CD4-positive, alpha-beta T cell treated with Interleukin-15 for 4 hours (primary cell): ENCODE measurements around the gene NUMA1.

ENCODE experiments used
- DNase-seq: peaks from one replicate; pipeline ENCODE4 v3.0.0-alpha.2; 2020; ENCODE audit warnings: low spot score

NUMA1 gene

DNA sequence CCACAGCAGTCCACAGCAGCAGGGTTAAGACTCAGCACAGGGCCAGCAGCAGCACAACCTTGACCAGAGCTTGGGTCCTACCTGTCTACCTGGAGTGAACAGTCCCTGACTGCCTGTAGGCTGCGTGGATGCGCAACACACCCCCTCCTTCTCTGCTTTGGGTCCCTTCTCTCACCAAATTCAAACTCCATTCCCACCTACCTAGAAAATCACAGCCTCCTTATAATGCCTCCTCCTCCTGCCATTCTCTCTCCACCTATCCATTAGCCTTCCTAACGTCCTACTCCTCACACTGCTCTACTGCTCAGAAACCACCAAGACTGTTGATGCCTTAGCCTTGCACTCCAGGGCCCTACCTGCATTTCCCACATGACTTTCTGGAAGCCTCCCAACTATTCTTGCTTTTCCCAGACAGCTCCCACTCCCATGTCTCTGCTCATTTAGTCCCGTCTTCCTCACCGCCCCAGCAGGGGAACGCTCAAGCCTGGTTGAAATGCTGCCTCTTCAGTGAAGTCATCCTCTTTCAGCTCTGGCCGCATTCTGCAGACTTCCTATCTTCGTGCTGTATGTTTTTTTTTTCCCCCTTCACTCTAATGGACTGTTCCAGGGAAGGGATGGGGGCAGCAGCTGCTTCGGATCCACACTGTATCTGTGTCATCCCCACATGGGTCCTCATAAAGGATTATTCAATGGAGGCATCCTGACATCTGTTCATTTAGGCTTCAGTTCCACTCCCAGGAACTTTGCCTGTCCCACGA lies 78.3 kb downstream of the NUMA1 start:
- no peak for DNase-seq

DNA sequence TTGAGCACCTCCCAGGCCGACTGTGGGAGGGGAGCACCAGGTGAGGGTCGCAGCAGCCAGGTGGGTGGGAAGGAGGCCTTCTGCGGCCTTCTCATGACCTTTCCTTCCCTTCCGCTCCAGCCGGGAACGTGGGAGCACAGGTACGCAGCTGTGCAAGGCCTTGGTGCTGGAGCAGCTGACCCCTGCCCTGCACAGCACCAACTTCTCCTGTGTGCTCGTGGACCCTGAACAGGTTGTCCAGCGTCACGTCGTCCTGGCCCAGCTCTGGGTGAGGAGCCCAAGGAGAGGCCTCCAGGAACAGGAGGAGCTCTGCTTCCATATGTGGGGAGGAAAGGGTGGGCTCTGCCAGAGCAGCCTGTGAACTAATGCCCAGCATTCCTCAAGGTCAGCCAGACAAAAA lies 79.1 kb downstream of the NUMA1 start:
- DNase-seq = no peak

DNA sequence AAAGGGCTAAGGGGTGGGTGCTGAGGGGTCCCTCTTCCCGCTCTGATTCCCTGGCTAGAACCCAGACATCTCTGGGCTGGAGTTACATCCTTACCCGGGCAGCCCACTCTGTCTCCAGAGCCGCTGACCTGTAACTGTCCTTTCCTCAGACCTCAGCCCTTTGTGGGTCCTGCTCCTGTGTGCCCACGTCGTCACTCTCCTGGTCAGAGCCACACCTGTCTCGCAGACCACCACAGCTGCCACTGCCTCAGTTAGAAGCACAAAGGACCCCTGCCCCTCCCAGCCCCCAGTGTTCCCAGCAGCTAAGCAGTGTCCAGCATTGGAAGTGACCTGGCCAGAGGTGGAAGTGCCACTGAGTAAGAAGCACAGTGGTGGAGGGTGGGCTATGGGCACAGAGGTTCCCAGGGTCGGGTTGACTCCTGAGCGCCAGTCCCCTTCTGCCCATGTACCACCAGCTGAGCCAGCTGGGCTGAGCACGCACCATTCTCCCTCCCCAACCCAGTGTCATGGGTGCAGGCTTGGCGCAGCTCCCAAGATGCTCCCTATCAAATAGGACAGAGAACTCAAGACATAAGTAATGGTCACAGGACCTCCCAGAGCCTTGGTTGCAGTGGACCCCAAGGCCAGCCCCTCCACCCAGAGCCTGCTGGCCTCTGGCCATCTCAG lies 80.0 kb downstream of the NUMA1 start:
- no peak for DNase-seq

DNA sequence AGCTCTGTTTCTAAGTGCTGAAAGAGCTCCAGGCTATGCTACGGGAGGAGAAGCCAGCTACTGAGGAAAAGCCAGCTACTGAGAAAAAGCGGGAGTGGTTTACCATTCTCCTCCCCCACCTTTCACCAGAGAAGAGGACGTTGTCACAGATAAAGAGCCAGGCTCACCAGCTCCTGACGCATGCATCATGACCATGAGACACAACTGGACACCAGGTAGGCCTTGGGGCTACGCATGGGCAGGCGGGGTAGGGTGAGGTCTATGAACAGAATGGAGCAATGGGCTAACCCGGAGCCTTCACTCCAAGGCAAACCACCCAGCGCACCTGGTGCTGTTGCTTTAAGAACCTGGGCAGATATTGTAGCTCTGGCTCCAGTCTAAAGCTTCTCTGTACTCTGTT lies 80.5 kb downstream of the NUMA1 start:
- no peak for DNase-seq

DNA sequence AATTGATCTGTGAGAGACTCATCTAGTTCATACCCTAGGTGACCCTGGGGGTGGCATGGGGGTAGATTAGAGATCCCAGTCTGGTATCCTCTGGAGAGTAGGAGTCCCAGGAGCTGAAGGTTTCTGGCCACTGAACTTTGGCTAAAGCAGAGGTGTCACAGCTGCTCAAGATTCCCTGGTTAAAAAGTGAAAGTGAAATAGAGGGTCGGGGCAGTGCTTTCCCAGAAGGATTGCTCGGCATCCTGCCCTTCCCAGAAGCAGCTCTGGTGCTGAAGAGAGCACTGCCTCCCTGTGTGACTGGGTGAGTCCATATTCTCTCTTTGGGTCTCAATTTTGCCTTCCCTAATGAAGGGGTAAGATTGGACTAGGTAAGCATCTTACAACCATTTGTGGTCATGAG lies 81.0 kb downstream of the NUMA1 start:
- no peak for DNase-seq

DNA sequence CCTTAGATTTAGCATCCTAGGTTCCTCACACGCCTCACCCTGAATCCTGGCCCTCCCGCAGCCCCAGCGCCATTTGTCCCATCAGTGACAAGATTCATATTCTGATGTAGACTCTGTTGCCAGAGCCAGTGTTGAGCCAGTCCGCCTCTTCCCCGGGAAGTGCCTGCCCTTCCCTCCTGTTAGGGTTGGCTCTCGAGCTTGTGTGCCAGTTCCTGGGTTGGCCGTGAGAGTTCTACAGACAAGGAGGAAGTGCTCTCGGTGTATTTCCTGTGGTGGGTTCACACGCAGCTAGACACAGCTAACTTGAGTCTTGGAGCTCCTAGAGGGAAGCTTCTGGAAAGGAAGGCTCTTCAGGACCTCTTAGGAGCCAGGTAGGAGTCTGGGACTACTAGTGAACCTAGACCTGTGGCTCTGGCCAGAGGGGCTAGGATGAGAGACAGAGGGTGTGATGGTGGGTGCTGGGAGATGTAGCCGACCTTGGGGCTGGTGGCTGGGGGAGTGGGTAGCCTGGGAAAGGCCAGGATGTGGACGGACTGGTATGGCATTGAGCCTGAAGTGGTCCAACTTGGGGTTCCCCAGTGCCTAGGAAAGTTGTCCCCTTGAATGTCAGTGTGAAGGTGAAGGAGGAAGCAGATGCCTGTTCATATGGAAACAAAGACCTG lies 81.6 kb downstream of the NUMA1 start, which contains the start of gene IL18BP:
TSS of gene IL18BP (plus strand) at position 261 of the 662 bp plus-strand sequence. CDS start 1,076 bp downstream, outside the sequence.
- peak; percentile 50 for DNase-seq

DNA sequence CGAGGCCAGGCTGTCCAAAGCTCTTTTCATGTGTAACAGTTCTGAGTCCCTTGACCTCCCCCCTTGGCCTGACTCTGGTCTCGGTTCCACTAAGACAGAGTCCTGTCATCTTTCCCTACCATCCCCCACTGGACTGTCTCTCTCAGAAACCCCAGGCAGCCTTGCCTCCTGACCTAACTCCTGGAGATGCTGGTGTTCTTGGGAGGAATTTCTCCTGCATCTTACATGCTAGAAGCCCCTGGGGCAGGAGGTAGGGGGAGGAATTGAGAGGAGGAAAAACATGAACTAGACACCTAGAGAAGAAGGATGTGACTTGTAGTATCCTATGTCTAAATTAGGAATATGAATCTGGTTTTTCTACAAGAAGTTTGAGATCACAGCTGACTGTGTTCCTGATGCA lies 82.3 kb downstream of the NUMA1 start:
- no peak for DNase-seq

DNA sequence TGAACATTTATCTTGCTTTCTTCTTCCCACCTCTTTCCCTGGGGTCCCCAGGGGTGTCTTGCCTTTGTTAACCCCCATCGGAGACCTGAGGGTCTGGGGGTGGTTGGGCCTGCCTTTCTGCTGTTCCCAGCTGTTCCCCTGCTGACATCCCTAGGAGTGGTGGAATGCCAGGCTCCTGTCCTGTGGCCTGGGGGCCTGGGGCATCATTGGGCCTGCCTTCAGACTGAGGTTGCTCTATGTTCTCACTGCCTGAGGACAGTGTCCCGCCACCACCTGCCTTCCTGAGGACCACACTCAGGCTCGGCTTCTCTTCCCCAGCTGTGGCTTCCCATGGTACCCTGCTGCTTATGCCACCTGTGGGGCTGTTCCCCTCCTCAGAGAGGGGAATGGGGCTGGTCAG lies 82.7 kb downstream of the NUMA1 start:
- DNase-seq = no peak

DNA sequence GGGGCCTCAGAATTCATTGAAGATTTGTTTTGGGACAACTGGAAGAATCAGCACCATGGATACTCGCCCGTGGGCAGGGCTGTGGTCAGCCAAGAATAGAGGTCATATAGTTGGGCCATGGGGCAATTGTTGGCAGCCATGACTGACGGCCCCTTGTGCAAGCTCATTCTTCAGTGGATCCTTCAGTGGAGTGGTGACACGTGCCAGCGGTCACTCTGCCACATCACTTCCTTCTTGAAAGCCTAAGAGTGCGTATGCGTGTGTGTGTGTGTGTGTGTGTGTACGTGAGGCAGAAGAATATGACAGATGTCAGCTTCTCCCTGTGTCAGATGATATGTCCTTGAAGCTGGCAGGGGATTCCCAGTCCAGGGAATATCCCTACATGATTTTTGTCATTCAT lies 83.4 kb downstream of the NUMA1 start:
- no peak for DNase-seq

DNA sequence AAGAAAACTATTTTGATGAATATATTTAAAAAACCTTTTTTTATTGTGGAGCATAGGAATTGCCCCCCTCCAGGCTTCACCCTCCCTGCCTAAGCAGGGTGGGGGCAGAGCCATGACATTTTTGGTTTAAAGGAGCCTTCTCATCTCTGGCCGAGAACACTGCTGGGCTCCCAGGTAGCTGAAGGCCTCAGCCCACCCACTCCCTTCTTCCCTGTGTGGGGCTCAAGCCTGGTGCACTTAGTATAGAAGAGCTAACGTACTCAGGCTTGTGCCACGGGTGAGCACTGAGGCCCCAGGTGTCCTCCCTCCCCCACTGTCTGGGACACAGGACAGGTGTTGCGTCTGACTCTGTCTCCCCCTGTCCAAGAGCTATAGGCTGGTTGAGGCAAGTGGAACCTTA lies 83.8 kb downstream of the NUMA1 start:
- no peak for DNase-seq

DNA sequence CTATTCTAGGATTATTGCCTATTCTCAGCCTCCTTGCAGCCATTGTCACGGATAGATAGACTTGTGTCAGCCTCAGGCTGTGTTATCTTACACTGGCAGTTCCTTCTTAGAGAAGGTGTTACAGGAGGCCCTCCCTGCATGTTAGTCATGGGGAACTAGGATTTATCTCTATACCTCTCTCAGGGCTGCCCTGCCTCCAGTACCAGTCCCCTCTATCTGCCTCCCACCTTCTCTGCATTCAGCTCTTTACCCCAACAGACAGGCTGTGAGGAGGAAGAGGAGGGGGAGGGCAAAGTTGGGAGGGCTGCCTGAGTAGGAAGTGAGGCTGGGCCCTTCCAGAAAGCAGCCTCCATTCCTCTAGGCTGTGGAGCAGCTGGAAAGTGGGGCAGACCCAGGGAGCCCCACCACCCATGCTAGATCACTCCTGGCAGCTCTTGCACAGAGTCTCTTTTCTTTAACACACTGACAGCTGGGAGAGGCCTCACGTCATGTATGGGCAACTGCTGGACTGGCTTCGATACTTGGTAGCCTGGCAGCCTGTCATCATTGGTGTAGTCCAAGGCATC lies 84.5 kb downstream of the NUMA1 start:
- no peak for DNase-seq

DNA sequence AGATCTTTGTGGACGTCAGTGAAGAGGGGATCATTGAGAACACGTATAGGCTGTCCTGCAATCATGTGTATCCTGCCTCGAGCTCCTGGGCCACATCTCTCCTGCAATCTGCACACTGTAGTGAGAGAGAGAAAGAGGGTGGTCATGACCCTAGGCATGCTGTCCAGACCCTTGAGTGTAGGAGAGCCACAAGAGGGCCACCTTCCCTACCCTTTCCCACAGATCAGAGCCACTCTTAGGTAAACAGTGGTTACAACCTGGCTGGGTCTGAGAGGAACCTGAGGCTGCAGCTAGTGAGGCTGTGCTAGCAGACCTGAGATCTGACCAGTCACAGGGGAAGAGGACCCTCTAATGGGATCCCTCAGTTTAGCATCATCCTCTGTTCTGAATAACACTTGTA lies 85.6 kb downstream of the NUMA1 start:
- no peak for DNase-seq

DNA sequence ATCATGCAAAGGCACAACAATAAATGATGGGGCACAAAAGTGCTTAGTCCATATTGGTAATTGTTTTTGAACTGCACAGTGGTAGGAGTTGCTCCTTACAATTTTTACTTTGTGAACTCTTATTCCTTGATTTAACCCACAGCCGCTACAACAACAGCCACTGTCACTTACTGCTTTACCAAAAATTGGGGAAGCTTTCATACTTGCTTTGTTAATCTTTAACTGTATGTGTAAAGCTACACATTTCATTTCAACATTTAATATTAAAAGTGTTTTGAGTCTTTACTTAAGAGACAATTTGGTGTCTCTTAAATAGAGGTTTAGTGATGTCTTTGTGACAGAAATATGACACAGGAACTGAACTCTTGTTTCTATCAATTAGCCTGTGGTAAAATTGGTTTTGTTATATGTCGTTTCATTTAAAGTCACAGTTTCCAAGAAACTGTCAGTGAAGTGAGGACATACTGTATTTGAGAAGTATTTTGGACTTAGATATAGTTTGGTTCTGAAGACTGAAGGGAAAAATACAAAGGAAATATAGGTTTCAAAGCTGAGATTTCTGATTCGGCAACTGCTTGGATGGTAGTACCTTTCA lies 88.1 kb downstream of the NUMA1 start:
- DNase-seq = no peak

DNA sequence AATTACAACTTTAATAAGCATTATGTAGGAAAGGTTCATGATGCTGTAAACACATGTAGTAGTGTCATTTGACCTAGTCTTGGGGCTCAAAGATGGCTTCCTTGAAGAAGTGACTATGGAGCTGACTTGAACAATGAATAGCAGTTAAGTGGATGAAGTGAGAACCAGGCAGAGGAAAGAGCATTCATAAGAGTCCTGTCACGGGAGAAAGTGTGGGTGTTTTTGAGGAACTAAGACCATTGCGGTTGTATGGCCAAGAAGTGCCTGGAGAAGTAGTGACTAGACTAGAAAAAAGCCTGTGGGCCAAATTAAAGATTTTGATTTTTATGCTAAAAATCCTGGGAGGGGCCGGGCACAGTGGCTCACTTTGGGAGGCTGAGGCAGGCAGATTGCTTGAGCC lies 88.8 kb downstream of the NUMA1 start:
- DNase-seq = no peak

DNA sequence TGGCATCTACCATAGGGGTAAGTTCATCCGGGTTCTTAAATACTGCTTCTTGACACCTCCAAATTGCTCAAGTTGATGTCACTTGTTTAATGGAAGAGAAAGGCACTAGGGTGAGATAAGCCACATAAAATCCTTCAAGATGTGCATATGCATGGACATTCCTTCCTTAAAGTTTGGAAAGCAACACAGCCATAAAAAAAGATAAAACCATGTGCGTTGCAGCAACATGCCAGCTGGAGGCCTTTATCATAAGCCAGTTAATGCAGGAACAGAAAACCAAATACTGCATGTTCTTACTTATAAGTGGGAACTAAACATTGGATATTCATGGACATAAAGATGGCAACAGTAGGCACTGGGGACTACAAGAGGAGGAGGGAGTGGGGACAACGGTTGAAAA lies 89.6 kb downstream of the NUMA1 start:
- DNase-seq = no peak

DNA sequence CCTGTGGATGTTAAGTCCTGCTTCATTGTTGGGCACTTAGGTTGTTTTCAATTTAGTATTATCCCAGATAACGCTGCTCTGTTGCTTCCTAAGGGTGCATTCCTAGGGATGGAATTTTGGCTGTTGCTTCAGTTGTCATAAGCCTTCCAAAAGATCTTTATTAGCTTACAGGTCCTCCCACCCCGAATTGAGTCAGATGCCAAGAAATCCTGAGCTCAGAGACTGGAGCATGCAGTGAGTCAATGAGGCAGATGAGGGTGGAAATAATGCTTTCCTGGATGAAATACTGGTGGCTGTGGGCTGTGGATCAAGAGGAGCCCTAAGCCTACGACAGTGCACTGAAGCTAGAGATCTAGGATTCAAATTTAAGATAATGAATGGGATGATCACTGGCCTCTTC lies 92.3 kb downstream of the NUMA1 start:
- no peak for DNase-seq

DNA sequence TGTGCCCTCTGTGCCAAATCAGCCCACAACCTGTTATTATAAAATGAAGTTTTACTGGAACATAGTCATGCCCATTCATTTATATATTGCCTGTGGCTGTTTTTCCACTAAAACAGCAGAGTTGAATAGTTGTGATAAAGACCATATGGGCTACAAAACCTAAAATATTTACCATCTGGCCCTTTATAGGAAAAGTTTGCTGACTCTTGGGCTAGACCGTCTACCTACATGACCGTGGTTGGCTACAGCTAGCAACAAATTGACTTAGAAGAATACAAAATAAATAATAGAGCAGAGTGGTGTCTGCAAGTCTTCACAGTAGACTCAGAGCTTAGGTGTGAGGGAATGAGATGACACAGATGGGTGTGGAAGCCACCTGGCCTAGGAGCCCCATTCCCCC lies 92.8 kb downstream of the NUMA1 start:
- no peak for DNase-seq

DNA sequence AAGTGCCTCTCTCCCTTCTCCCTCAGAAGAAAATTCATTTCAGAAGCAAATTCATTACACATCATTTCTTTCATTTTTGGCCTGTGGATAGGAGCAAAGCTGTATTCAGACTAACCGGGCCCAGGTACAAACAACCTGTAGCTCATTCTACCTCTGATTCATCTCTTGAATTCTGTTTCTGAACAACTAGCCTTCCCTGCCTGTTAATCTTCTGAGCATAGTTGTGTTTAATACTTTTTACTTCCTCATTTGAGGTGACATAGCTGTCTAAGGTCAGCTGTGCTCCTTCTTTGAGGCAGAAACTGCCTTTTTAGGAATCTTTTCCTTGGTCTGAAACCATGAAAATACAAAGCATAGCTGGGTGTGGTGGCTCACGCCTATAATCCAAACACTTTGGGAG lies 94.2 kb downstream of the NUMA1 start:
- DNase-seq = no peak

DNA sequence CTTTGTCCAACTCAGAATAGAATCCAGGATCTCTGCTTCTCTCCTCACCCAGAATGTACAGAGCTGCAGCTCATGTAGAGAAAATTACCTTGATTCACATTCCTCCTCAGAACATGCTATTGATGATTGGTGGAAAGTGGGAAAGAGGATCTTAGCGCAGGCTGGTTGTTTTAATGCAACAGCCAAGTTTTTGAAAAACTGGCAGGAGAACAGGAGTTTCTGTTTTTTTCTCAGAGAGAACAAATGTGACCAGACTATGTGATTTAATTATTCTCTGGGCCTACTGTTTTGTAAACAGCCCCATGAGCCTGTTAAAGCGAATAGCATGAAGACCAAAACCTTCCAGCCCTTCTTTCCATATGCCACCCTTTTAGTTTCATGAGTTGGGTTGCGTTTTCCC lies 100.7 kb downstream of the NUMA1 start:
- DNase-seq = no peak

DNA sequence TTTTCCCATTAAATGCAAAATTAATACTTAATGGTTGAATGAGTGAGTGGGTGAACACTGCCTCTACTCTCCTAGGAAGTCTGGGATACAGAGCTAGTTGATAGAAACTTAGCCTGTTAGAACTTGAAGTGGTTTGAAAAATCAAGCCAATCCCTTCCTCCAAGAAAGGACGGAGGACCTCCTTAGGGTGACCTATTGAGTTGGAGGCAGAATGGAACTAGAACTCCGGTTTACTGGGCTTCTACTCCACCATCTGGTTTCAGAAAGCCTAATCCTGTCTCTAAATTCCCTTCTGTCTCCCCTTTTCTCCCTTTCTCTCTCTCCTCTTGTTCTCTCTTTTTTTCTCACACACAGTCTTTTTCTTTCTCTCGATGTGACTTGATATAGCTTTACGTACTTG lies 101.2 kb downstream of the NUMA1 start:
- no peak for DNase-seq

DNA sequence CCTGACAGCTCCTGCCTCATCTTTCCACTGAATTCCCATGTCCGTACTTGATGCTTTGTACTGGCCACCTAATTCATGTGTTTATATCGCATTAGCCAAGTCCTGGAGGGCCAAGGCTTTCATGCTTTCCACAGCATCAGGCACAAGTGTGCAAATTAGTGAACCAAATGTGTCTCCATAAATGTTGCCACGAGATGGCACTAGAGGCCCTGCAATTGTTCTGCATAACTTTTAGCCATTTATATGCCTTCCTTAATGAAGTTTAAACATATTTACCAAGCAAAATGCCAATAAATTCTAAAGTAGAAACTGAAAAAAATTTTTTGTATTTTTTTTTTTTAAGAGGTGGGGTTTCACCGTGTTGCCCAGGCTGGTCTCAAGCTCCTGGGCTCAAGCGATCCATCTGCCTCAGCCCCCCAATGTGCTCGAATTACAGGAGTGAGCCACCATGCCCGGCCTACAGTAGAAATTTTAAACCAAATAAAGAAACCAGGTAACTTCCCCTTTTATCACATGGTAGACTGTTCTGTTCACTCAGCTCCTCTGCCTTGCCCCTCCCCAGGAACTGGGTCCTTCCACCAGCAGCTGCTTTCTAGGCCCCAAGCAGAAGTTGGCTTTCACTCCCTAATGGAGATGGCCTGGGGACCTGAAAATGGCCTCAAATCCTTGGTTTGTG lies 102.5 kb downstream of the NUMA1 start:
- peak; percentile 56 for DNase-seq

DNA sequence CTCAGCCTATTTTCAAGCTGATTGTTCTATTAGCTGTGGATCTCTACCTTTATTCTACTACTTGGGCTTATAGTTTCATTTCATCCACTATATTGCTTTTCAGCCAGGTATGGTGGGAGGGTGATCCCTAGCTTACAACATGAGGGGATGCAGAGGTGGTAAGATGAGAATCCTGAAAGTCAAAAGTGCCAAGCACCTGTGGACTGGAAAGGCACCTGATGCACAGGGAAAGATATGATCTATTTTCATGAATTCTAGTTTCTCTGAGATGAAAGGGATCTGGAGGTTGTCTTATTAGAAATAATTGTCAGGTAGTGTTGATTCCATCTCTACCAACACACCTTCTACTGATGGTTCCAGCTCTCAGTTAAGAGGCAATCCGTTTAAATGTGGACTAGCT lies 103.3 kb downstream of the NUMA1 start:
- no peak for DNase-seq
